WTC11 (cell line): ENCODE measurements around the gene ACADL. TPM values are rescaled to one million over a fixed set of nuclear protein-coding genes. Genes with fewer than 3 reads are reported as not detected.

Source experiments
- ATAC-seq: fragments of 200-7000 bp; cut with Tn5 transposase; 2 replicates; pipeline ENCODE4 v1.10.0; 2021; ENCODE audit warnings: mild to moderate bottlenecking, moderate library complexity
- CTCF ChIA-PET: fragments of 300-600 bp; sonication (Branson Sonifier 250); formaldehyde crosslinking; loops from one replicate; lab custom pipeline; 2021; ENCODE audit warnings: antibody characterized with exemption; lab: Charles Lee
- POLR2A ChIA-PET: fragments of 350-600 bp; sonication (Branson Sonifier 250); formaldehyde crosslinking; loops from one replicate; lab custom pipeline; 2021; ENCODE audit warnings: antibody characterized with exemption; lab: Charles Lee
- DNase-seq: peaks from one replicate; pipeline ENCODE4 v3.0.0; 2021; ENCODE audit warnings: low spot score
- H3K27ac Mint-ChIP-seq: 2 replicates; pipeline ENCODE4 v1.8.0; 2021; ENCODE audit warnings: mixed read lengths
- H3K27me3 Mint-ChIP-seq: 2 replicates; pipeline ENCODE4 v1.8.0; 2021; ENCODE audit warnings: low read depth, mild to moderate bottlenecking, moderate library complexity, mixed read lengths
- H3K36me3 Mint-ChIP-seq: 2 replicates; pipeline ENCODE4 v1.8.0; 2021; ENCODE audit warnings: mixed read lengths
- H3K4me1 Mint-ChIP-seq: 2 replicates; pipeline ENCODE4 v1.8.0; 2022; ENCODE audit warnings: mixed read lengths
- H3K4me3 Mint-ChIP-seq: 2 replicates; pipeline ENCODE4 v1.8.0; 2021; ENCODE audit warnings: mild to moderate bottlenecking, moderate library complexity, mixed read lengths
- H3K9me3 Mint-ChIP-seq: 2 replicates; pipeline ENCODE4 v1.8.0; 2021; ENCODE audit warnings: mixed read lengths
- CBFB ChIP-seq: sonication (generic); formaldehyde crosslinking; IDR thresholded peaks from 2 replicates; pipeline ENCODE4 v1.8.1; 2022; ENCODE audit warnings: mild to moderate bottlenecking, low read depth, missing genetic modification reagents
- CREB1 ChIP-seq: sonication (generic); formaldehyde crosslinking; IDR thresholded peaks from 2 replicates; pipeline ENCODE4 v1.8.0; 2023; ENCODE audit warnings: mild to moderate bottlenecking, missing genetic modification reagents
- CTCF ChIP-seq: fragments of 200-600 bp; IDR thresholded peaks from 2 replicates; pipeline ENCODE4 v1.8.0; 2022; ENCODE audit warnings: antibody characterized with exemption
- ETV6 ChIP-seq: sonication (generic); formaldehyde crosslinking; IDR thresholded peaks from 2 replicates; pipeline ENCODE4 v1.8.1; 2022; ENCODE audit warnings: mild to moderate bottlenecking, missing genetic modification reagents
- GABPB1 ChIP-seq: sonication (generic); formaldehyde crosslinking; IDR thresholded peaks from 2 replicates; pipeline ENCODE4 v1.8.1; 2023; ENCODE audit warnings: mild to moderate bottlenecking, missing genetic modification reagents
- GRHL2 ChIP-seq: fragments of 250-450 bp; sonication (Bioruptor Pico); IDR thresholded peaks from 2 replicates; pipeline ENCODE4 v1.8.0; 2022; ENCODE audit warnings: mild to moderate bottlenecking, moderate library complexity; ENCODE audit not compliant: insufficient replicate concordance, severe bottlenecking
- RELA ChIP-seq: sonication (generic); formaldehyde crosslinking; IDR thresholded peaks from 2 replicates; pipeline ENCODE4 v1.8.1; 2022; ENCODE audit warnings: missing genetic modification reagents, mild to moderate bottlenecking, borderline replicate concordance
- SP1 ChIP-seq: sonication (generic); formaldehyde crosslinking; conservative IDR thresholded peaks from 2 replicates; pipeline ENCODE4 v1.8.1; 2022; ENCODE audit warnings: missing genetic modification reagents
- TEAD1 ChIP-seq: sonication (generic); formaldehyde crosslinking; IDR thresholded peaks from 2 replicates; pipeline ENCODE4 v1.8.0; 2022; ENCODE audit warnings: mild to moderate bottlenecking, missing genetic modification reagents
- USF1 ChIP-seq: sonication (generic); formaldehyde crosslinking; IDR thresholded peaks from 2 replicates; pipeline ENCODE4 v1.8.0; 2022; ENCODE audit warnings: mild to moderate bottlenecking, missing genetic modification reagents
- USF2 ChIP-seq: sonication (generic); formaldehyde crosslinking; IDR thresholded peaks from 2 replicates; pipeline ENCODE4 v1.8.1; 2023; ENCODE audit warnings: mild to moderate bottlenecking, missing genetic modification reagents, moderate library complexity
- ZBTB21 ChIP-seq: sonication (generic); formaldehyde crosslinking; IDR thresholded peaks from 2 replicates; pipeline ENCODE4 v1.8.1; 2023; ENCODE audit warnings: mild to moderate bottlenecking, missing genetic modification reagents, borderline replicate concordance
- ZNF138 ChIP-seq: sonication (generic); formaldehyde crosslinking; conservative IDR thresholded peaks from 2 replicates; pipeline ENCODE4 v1.8.1; 2022; ENCODE audit warnings: mild to moderate bottlenecking, moderate library complexity, missing genetic modification reagents
- ZNF232 ChIP-seq: sonication (generic); formaldehyde crosslinking; IDR thresholded peaks from 2 replicates; pipeline ENCODE4 v1.8.0; 2022; ENCODE audit warnings: mild to moderate bottlenecking, missing genetic modification reagents
- total RNA-seq: library from RNA; stranded (reverse); gene quantifications from 3 replicates; pipeline ENCODE4 v1.2.3, GENCODE V29; 2021
- TF ChIP-seq, protein P1 (sequence below): sonication (generic); formaldehyde crosslinking; IDR thresholded peaks from 2 replicates; pipeline ENCODE4 v1.8.1; 2023; ENCODE audit warnings: mild to moderate bottlenecking, missing genetic modification reagents
- TF ChIP-seq, protein P2 (sequence below): fragments of 250-450 bp; sonication (Bioruptor Pico); conservative IDR thresholded peaks from 2 replicates; pipeline ENCODE4 v1.9.0; 2021; ENCODE audit warnings: mild to moderate bottlenecking
- TF ChIP-seq, protein P3 (sequence below): sonication (generic); formaldehyde crosslinking; IDR thresholded peaks from 2 replicates; pipeline ENCODE4 v1.8.0; 2023; ENCODE audit warnings: missing genetic modification reagents, mild to moderate bottlenecking, borderline replicate concordance
- TF ChIP-seq, protein P4 (sequence below): sonication (generic); formaldehyde crosslinking; IDR thresholded peaks from 2 replicates; pipeline ENCODE4 v1.8.0; 2022; ENCODE audit warnings: mild to moderate bottlenecking, missing genetic modification reagents

Gene ACADL
- total RNA-seq, 1 experiment from 2014 or later, result 0.42 TPM

GRCh38 chr2:210250622-210251021 is 25.4 kb upstream of the ACADL start (continued):
- TF ChIP-seq, protein P1, sequence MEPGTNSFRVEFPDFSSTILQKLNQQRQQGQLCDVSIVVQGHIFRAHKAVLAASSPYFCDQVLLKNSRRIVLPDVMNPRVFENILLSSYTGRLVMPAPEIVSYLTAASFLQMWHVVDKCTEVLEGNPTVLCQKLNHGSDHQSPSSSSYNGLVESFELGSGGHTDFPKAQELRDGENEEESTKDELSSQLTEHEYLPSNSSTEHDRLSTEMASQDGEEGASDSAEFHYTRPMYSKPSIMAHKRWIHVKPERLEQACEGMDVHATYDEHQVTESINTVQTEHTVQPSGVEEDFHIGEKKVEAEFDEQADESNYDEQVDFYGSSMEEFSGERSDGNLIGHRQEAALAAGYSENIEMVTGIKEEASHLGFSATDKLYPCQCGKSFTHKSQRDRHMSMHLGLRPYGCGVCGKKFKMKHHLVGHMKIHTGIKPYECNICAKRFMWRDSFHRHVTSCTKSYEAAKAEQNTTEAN (CRISPR knock-in tag), result no peak
- TF ChIP-seq USF2 (CRISPR knock-in tag) (no peak), USF1 (CRISPR knock-in tag) (no peak), GRHL2 (CRISPR knock-in tag) (no peak), SP1 (CRISPR knock-in tag) (no peak), ETV6 (CRISPR knock-in tag) (no peak), CREB1 (CRISPR knock-in tag) (no peak), CBFB (CRISPR knock-in tag) (no peak)
- TF ChIP-seq, protein P2, sequence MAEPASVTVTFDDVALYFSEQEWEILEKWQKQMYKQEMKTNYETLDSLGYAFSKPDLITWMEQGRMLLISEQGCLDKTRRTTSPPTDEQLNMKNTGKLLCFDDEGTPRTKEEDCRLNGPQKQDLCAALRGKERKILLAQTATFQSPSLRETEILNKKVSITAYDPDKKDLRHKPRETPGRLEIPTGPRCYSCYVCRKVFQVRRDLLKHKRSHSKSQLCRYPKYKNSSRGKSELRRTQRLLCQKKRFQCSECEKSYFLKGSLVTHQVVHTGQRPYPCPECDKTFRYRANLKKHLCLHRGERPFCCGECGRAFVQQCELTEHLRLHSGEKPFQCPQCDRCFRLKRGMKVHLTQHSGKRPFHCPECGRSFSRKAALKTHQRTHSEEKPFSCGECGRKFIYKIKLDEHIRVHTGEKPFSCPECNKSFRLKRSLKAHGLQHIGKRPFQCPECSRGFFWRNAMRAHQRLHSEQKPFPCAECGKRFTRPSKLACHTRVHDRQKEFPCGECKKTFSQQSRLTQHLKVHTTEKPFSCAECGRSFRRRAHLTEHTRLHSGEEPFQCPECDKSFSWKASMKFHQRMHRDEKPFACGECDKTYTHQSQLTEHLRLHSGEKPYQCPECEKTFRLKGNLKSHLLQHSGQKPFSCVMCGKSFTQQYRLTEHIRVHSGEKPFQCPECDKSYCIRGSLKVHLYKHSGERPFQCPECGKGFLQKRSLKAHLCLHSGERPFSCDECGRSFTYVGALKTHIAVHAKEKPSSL (CRISPR knock-in tag), result no peak

GRCh38 chr2:210233487-210233886 is 8.2 kb upstream of the ACADL start:
- CTCF ChIA-PET, result no interaction called here
- H3K4me3 Mint-ChIP-seq, result no peak overlapping the region
- ATAC-seq, result no peak

DNA sequence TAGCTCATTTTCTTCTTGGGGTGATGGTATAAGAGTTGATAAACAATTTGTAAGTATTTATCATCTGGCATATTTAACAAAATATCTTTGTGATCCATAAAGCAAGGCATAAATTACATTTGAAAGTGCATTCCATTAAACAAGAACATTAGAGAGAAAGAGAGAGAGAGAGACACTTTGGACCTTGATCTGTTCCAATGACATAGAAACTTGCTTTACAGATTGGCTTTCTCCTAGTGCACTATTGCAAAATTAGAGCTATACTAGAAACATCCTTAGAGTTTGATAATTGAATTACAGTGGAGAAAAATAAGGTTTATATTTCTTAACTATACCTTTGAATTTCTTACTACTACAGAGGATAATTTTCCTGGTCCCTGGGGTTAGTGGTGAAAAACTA is 5.7 kb upstream of the ACADL start:
- ChIA-PET POLR2A (no interaction called here), CTCF (interaction anchor here (1.1 kb wide), 1 partner anchor 32 kb away, joined by 3 read pairs; no protein-coding TSS in a partner anchor)
- Mint-ChIP-seq H3K4me1 (peaks cover 16% of the 10 kb centered on the region), H3K27ac (no peak overlapping the region), H3K9me3 (peaks cover 4% of the 10 kb centered on the region; the same call in 1 of the 2 replicates), H3K4me3 (no peak overlapping the region), H3K36me3 (no peaks in the 10 kb centered on the region), H3K27me3 (peaks cover 10% of the 10 kb centered on the region)
- no peak for ATAC-seq
- DNase-seq, result no peak
- TF ChIP-seq, protein P3, sequence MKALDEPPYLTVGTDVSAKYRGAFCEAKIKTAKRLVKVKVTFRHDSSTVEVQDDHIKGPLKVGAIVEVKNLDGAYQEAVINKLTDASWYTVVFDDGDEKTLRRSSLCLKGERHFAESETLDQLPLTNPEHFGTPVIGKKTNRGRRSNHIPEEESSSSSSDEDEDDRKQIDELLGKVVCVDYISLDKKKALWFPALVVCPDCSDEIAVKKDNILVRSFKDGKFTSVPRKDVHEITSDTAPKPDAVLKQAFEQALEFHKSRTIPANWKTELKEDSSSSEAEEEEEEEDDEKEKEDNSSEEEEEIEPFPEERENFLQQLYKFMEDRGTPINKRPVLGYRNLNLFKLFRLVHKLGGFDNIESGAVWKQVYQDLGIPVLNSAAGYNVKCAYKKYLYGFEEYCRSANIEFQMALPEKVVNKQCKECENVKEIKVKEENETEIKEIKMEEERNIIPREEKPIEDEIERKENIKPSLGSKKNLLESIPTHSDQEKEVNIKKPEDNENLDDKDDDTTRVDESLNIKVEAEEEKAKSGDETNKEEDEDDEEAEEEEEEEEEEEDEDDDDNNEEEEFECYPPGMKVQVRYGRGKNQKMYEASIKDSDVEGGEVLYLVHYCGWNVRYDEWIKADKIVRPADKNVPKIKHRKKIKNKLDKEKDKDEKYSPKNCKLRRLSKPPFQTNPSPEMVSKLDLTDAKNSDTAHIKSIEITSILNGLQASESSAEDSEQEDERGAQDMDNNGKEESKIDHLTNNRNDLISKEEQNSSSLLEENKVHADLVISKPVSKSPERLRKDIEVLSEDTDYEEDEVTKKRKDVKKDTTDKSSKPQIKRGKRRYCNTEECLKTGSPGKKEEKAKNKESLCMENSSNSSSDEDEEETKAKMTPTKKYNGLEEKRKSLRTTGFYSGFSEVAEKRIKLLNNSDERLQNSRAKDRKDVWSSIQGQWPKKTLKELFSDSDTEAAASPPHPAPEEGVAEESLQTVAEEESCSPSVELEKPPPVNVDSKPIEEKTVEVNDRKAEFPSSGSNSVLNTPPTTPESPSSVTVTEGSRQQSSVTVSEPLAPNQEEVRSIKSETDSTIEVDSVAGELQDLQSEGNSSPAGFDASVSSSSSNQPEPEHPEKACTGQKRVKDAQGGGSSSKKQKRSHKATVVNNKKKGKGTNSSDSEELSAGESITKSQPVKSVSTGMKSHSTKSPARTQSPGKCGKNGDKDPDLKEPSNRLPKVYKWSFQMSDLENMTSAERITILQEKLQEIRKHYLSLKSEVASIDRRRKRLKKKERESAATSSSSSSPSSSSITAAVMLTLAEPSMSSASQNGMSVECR, result no peak
- TF ChIP-seq TEAD1 (no peak), GABPB1 (CRISPR knock-in tag) (no peak)
- TF ChIP-seq, protein P4, sequence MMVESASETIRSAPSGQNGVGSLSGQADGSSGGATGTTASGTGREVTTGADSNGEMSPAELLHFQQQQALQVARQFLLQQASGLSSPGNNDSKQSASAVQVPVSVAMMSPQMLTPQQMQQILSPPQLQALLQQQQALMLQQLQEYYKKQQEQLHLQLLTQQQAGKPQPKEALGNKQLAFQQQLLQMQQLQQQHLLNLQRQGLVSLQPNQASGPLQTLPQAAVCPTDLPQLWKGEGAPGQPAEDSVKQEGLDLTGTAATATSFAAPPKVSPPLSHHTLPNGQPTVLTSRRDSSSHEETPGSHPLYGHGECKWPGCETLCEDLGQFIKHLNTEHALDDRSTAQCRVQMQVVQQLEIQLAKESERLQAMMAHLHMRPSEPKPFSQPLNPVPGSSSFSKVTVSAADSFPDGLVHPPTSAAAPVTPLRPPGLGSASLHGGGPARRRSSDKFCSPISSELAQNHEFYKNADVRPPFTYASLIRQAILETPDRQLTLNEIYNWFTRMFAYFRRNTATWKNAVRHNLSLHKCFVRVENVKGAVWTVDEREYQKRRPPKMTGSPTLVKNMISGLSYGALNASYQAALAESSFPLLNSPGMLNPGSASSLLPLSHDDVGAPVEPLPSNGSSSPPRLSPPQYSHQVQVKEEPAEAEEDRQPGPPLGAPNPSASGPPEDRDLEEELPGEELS (CRISPR knock-in tag), result no peak

More at GRCh38 chr2:210233487-210233886, 8.2 kb upstream of the ACADL start:
- DNase-seq, result no peak
- POLR2A ChIA-PET, result no interaction called here
- peaks cover 11% of the 10 kb centered on the region for H3K4me1 Mint-ChIP-seq
- H3K36me3 Mint-ChIP-seq, result no peaks in the 10 kb centered on the region
- no peak overlapping the region for H3K27ac Mint-ChIP-seq
- no peaks in the 10 kb centered on the region; the same call in 1 of the 2 replicates for H3K27me3 Mint-ChIP-seq
- TF ChIP-seq CTCF, result no peak
- TF ChIP-seq ZNF232 (CRISPR knock-in tag), result no peak
- no peak for TF ChIP-seq ZBTB21 (CRISPR knock-in tag)
- no peak for TF ChIP-seq RELA (CRISPR knock-in tag)
- TF ChIP-seq ZNF138 (CRISPR knock-in tag), result no peak
- peaks cover 4% of the 10 kb centered on the region; the same call in 1 of the 2 replicates for H3K9me3 Mint-ChIP-seq
